ENCODE results near the gene RIMKLB.

The RIMKLB gene

DNA sequence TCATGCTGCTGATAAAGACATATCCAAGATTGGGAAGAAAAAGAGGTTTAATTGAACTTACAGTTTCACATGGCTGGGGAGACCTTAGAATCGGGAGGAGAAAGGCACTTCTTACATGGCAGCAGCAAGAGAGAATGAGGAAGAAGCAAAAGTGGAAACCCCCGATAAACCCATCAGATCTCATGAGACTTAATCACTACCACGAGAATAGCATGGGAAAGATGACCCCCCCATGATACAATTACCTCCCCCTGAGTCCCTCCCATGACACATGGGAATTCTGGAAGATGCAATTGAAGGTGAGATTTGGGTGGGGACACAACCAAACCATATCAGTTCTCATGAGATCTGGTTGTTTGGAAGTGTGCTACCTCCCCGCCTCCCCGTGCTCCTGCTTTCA is 25.4 kb upstream of the RIMKLB start:
- DNase-seq (ENCODE audit: extremely low spot score), result no peak
- POLR2A ChIA-PET, result no interaction called here
- CTCF ChIA-PET, result no interaction called here
- no peak for TF ChIP-seq HDGF (IDR thresholded peaks at IDR 0.05; ENCODE audit: borderline replicate concordance)
- no peak for TF ChIP-seq LEF1 (IDR thresholded peaks at IDR 0.05; ENCODE audit: borderline replicate concordance)
- TF ChIP-seq NFRKB (IDR thresholded peaks at IDR 0.05), result no peak
- no peak for TF ChIP-seq CTBP1 (IDR thresholded peaks at IDR 0.05; ENCODE audit: borderline replicate concordance)
- no peak for TF ChIP-seq FOXM1 (IDR thresholded peaks at IDR 0.05; ENCODE audit: borderline replicate concordance)
- no peak for TF ChIP-seq SP1 (IDR thresholded peaks at IDR 0.05)
- no peak for TF ChIP-seq ELF4 (IDR thresholded peaks at IDR 0.05)
- TF ChIP-seq ZNF384 (IDR thresholded peaks at IDR 0.05), result no peak
- TF ChIP-seq FOXA1 (IDR thresholded peaks at IDR 0.05), result no peak
- TF ChIP-seq SUZ12 (IDR thresholded peaks at IDR 0.05), result no peak
- TF ChIP-seq L3MBTL2 (conservative IDR thresholded peaks at IDR 0.05), result no peak
- TF ChIP-seq BHLHE40 (IDR thresholded peaks at IDR 0.05; ENCODE audit: borderline replicate concordance), result no peak
- no peak for TF ChIP-seq ARNT (IDR thresholded peaks at IDR 0.05)
- no peak for TF ChIP-seq TARDBP (IDR thresholded peaks at IDR 0.05)
- no peak for TF ChIP-seq FOXK2 (IDR thresholded peaks at IDR 0.05)
- TF ChIP-seq, protein P1, sequence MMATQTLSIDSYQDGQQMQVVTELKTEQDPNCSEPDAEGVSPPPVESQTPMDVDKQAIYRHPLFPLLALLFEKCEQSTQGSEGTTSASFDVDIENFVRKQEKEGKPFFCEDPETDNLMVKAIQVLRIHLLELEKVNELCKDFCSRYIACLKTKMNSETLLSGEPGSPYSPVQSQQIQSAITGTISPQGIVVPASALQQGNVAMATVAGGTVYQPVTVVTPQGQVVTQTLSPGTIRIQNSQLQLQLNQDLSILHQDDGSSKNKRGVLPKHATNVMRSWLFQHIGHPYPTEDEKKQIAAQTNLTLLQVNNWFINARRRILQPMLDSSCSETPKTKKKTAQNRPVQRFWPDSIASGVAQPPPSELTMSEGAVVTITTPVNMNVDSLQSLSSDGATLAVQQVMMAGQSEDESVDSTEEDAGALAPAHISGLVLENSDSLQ (IDR thresholded peaks at IDR 0.05), result no peak

DNA sequence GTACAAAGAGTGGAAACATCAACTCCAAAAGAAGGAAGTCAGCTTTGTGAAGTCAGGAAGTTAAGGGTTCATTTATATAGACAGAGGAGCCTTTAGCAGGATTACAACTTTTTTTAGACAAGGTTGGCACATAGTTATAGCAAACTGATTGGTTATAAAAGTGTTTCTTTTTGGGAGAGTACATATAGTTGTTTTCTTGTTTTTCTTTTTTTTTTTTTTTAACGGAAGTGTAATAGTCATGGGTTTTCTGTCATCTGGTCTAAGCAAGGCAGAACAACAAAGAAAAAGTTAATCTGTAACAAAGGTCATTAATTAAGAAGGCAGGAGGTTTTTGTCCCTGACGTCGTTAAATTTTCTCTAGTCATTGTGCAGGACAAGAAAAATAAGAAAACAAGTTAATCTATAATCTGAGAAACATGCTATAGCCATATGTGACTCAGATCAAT is 22.2 kb upstream of the RIMKLB start:
- no peak for DNase-seq (ENCODE audit: extremely low spot score)
- TF ChIP-seq, protein P1 (IDR thresholded peaks at IDR 0.05), result no peak
- TF ChIP-seq HDGF (IDR thresholded peaks at IDR 0.05; ENCODE audit: borderline replicate concordance) (no peak), TARDBP (IDR thresholded peaks at IDR 0.05) (no peak)
- POLR2A ChIA-PET, result no interaction called here
- CTCF ChIA-PET, result interaction anchor here (0.6 to 1.7 kb wide), 2 partner anchors 18 to 148 kb away, joined by 7 to 10 read pairs; no protein-coding TSS in a partner anchor

DNA sequence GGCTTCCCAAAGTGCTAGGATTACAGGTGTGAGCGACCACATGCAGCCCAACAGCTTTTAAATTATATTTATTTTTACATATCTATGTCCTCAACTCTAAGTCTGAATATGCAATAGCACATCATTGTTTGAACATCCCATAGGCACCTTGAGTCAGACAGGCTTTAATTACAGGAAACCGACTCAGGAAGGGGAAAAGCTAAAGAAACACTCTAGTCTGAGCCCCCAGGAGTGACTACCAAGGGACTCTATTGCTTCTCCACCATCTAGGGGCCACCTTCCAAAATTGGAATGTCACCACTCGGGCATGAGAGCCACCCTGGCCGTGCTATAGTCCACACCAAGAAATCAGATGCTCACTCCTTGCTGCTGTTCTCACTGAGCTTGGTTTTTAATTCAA is 21.1 kb upstream of the RIMKLB start:
- no peak for DNase-seq (ENCODE audit: extremely low spot score)
- TF ChIP-seq ELF4 (IDR thresholded peaks at IDR 0.05) (no peak), LEF1 (IDR thresholded peaks at IDR 0.05; ENCODE audit: borderline replicate concordance) (no peak), TARDBP (IDR thresholded peaks at IDR 0.05) (no peak), FOXM1 (IDR thresholded peaks at IDR 0.05; ENCODE audit: borderline replicate concordance) (no peak), NFRKB (IDR thresholded peaks at IDR 0.05) (no peak), ZNF384 (IDR thresholded peaks at IDR 0.05) (no peak), SUZ12 (IDR thresholded peaks at IDR 0.05) (no peak), L3MBTL2 (conservative IDR thresholded peaks at IDR 0.05) (no peak), FOXA1 (IDR thresholded peaks at IDR 0.05) (no peak), BHLHE40 (IDR thresholded peaks at IDR 0.05; ENCODE audit: borderline replicate concordance) (no peak)
- TF ChIP-seq, protein P1 (IDR thresholded peaks at IDR 0.05), result no peak
- CTCF ChIA-PET, result interaction anchor here (1.0 to 1.7 kb wide), 3 partner anchors 147 to 214 kb away, joined by 5 to 10 read pairs (median 6); no protein-coding TSS in a partner anchor
- POLR2A ChIA-PET, result interaction anchor here (0.8 kb wide), 1 partner anchor 21 kb away, joined by 4 read pairs; the partner anchor contains the start of gene RIMKLB

DNA sequence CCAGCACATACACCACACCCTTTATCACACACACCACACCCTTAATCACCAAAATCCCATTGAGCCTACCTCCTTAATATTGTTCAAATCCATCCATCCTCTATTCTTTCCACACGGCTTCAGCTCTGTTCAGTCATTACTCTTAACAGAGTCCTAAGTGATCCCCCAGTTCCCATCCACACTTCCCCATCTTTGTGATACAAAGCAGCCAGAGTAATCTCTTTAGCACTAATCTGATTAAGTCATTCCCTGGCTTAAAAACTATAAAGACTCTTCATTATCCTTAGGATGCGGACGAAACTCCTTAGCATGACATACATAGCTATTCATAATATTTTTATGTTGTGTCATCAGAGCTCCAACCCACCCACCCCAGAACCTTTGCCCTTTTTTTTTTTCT is 20.4 kb upstream of the RIMKLB start:
- CTCF ChIA-PET, result interaction anchor here (0.5 to 1.7 kb wide), 3 partner anchors 146 to 214 kb away, joined by 4 to 10 read pairs (median 6); no protein-coding TSS in a partner anchor
- no peak for DNase-seq (ENCODE audit: extremely low spot score)
- POLR2A ChIA-PET, result no interaction called here
- TF ChIP-seq L3MBTL2 (conservative IDR thresholded peaks at IDR 0.05), result no peak
- no peak for TF ChIP-seq NFRKB (IDR thresholded peaks at IDR 0.05)
- no peak for TF ChIP-seq SP1 (IDR thresholded peaks at IDR 0.05)
- no peak for TF ChIP-seq FOXK2 (IDR thresholded peaks at IDR 0.05)
- TF ChIP-seq LEF1 (IDR thresholded peaks at IDR 0.05; ENCODE audit: borderline replicate concordance), result no peak
- TF ChIP-seq, protein P1 (IDR thresholded peaks at IDR 0.05), result no peak
- no peak for TF ChIP-seq SUZ12 (IDR thresholded peaks at IDR 0.05)
- no peak for TF ChIP-seq ARNT (IDR thresholded peaks at IDR 0.05)
- TF ChIP-seq ZNF384 (IDR thresholded peaks at IDR 0.05), result no peak
- TF ChIP-seq HDGF (IDR thresholded peaks at IDR 0.05; ENCODE audit: borderline replicate concordance), result no peak
- TF ChIP-seq FOXA1 (IDR thresholded peaks at IDR 0.05), result no peak
- no peak for TF ChIP-seq ELF4 (IDR thresholded peaks at IDR 0.05)
- TF ChIP-seq FOXM1 (IDR thresholded peaks at IDR 0.05; ENCODE audit: borderline replicate concordance), result no peak
- no peak for TF ChIP-seq TARDBP (IDR thresholded peaks at IDR 0.05)
- no peak for TF ChIP-seq CTBP1 (IDR thresholded peaks at IDR 0.05; ENCODE audit: borderline replicate concordance)
- no peak for TF ChIP-seq BHLHE40 (IDR thresholded peaks at IDR 0.05; ENCODE audit: borderline replicate concordance)

DNA sequence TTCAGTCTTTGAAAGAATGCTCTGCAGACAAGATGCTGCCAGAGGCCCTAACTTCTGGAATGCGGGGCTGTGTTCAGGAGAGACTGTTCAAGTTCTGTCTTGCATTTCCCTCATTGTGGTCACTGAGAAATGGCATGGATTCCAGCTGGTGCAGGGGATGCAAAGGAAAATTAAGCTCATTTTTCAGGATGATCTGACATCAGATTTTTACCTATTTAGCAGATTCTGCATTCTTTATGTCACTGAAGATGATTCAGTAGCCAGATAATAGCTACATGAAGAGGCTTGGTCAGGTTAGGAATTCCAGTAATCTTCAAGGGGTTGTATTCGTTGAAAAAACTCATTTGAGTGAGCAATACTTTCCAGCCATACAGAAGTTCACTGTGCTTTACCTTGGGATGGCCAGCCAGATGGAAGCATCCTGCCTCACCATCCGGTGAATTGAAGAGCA is 19.1 kb upstream of the RIMKLB start:
- POLR2A ChIA-PET, result no interaction called here
- no peak for TF ChIP-seq BHLHE40 (IDR thresholded peaks at IDR 0.05; ENCODE audit: borderline replicate concordance)
- TF ChIP-seq FOXM1 (IDR thresholded peaks at IDR 0.05; ENCODE audit: borderline replicate concordance), result no peak
- TF ChIP-seq L3MBTL2 (conservative IDR thresholded peaks at IDR 0.05), result no peak
- TF ChIP-seq ZNF384 (IDR thresholded peaks at IDR 0.05), result no peak
- no peak for TF ChIP-seq ELF4 (IDR thresholded peaks at IDR 0.05)
- no peak for TF ChIP-seq FOXA1 (IDR thresholded peaks at IDR 0.05)
- CTCF ChIA-PET, result interaction anchor here (0.8 to 1.5 kb wide), 4 partner anchors 22 to 371 kb away, joined by 3 to 9 read pairs (median 6); no protein-coding TSS in a partner anchor
- DNase-seq (ENCODE audit: extremely low spot score), result no peak

DNA sequence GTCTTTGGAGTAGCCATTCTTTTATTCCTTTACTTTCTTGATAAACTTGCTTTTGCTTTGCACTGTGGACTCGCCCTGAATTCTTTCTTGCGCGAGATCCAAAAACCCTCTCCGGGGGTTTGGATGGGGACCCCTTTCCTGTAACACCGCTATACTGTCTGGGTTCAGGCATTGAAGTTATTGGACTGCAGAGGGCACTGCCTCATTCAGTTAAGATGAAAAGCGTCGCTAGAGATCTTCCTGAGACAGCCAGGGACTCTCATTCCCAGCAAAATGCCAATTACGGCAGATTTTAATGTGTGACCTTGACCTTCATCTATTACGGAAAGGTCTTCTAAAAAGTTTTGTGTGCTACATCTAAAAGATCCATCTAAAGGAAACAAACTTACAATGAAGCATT is 17.3 kb upstream of the RIMKLB start:
- ChIA-PET CTCF (interaction anchor here (0.6 to 1.7 kb wide), 4 partner anchors 144 to 358 kb away, joined by 4 to 21 read pairs (median 9); partner anchors contain the start of gene M6PR), POLR2A (no interaction called here)
- DNase-seq (ENCODE audit: extremely low spot score), result no peak
- TF ChIP-seq SP1 (IDR thresholded peaks at IDR 0.05) (no peak), TARDBP (IDR thresholded peaks at IDR 0.05) (no peak), LEF1 (IDR thresholded peaks at IDR 0.05; ENCODE audit: borderline replicate concordance) (no peak), SUZ12 (IDR thresholded peaks at IDR 0.05) (no peak), CTBP1 (IDR thresholded peaks at IDR 0.05; ENCODE audit: borderline replicate concordance) (no peak), BHLHE40 (IDR thresholded peaks at IDR 0.05; ENCODE audit: borderline replicate concordance) (no peak), FOXK2 (IDR thresholded peaks at IDR 0.05) (no peak), NFRKB (IDR thresholded peaks at IDR 0.05) (no peak), FOXM1 (IDR thresholded peaks at IDR 0.05; ENCODE audit: borderline replicate concordance) (no peak), ARNT (IDR thresholded peaks at IDR 0.05) (no peak), ELF4 (IDR thresholded peaks at IDR 0.05) (no peak), ZNF384 (IDR thresholded peaks at IDR 0.05) (no peak)
- TF ChIP-seq, protein P1 (IDR thresholded peaks at IDR 0.05), result no peak

Data from HEK293T (cell line).